ENCODE data around the gene INMT. TPM values are rescaled to one million over a fixed set of nuclear protein-coding genes. Genes with fewer than 3 reads are reported as not detected.

Gene INMT
- total and polyA plus RNA-seq, 2 experiments from 2014 or later, result 0.09 TPM; not detected in 1

GRCh38 chr7:30761214-30762156 is 9.6 kb downstream of the INMT start:
- no peaks in the 10 kb centered on the region for H3K9me2 ChIP-seq (ENCODE audit: insufficient read depth)
- DNase-seq, result no peak
- 62% methylated on average over 13 of the region's 13 CpGs for WGBS, 2 experiments (ENCODE audit: low coverage in 1 of 2, low lambda C conversion rate in 2 of 2, missing lambda C conversion rate in 2 of 2)
- H3K4me2 ChIP-seq (ENCODE audit: unreplicated experiment), result no peak overlapping the region
- H4K20me1 ChIP-seq (ENCODE audit: insufficient read depth), result no peaks in the 10 kb centered on the region
- H2AFZ ChIP-seq, result no peak overlapping the region
- no peaks in the 10 kb centered on the region for H3K9me3 ChIP-seq (ENCODE audit: low read depth)
- H3K9ac ChIP-seq, result no peak overlapping the region
- in situ Hi-C loops (cut with MboI), result no loop called here
- H3K27me3 ChIP-seq (replicated peaks; ENCODE audit: insufficient read depth), result no peaks in the 10 kb centered on the region; the same call in 1 of the 2 replicates
- no peak overlapping the region for H3K4me3 ChIP-seq
- no peaks in the 10 kb centered on the region for H3K4me1 ChIP-seq (ENCODE audit: insufficient read depth)
- no peak for TF ChIP-seq EZH2phosphoT487 (IDR thresholded peaks at IDR 0.05; ENCODE audit: insufficient read depth, low read depth)
- TF ChIP-seq EZH2 (IDR thresholded peaks at IDR 0.05; ENCODE audit: insufficient read depth, poor library complexity, severe bottlenecking), result no peak
- 0 out of 2 replicates have a peak, but pooled peaks cover 6% of the 10 kb centered on the region for H3F3A ChIP-seq (ENCODE audit: insufficient read depth)
- H3K36me3 ChIP-seq (ENCODE audit: low read depth), result no peaks in the 10 kb centered on the region
- no peak overlapping the region for H3K27ac ChIP-seq
- H3K79me2 ChIP-seq (ENCODE audit: insufficient read depth), result no peaks in the 10 kb centered on the region

GRCh38 chr7:30764030-30764975 is 12.4 kb downstream of the INMT start:
- no peaks in the 10 kb centered on the region for H3K4me1 ChIP-seq (ENCODE audit: insufficient read depth)
- H3K36me3 ChIP-seq (ENCODE audit: low read depth), result no peaks in the 10 kb centered on the region
- H3K9me2 ChIP-seq (ENCODE audit: insufficient read depth), result no peaks in the 10 kb centered on the region
- WGBS, 2 experiments (ENCODE audit: low coverage in 1 of 2, low lambda C conversion rate in 2 of 2, missing lambda C conversion rate in 2 of 2), result 28 to 40% methylated on average over 6 of the region's 6 CpGs
- H3K9ac ChIP-seq, result no peak overlapping the region
- no peak overlapping the region for H3K4me3 ChIP-seq
- no peaks in the 10 kb centered on the region for H3K9me3 ChIP-seq (ENCODE audit: low read depth)
- DNase-seq, result peak; percentile 37
- H3K79me2 ChIP-seq (ENCODE audit: insufficient read depth), result no peaks in the 10 kb centered on the region
- H3K27ac ChIP-seq, result no peak overlapping the region
- H3F3A ChIP-seq (ENCODE audit: insufficient read depth), result 0 out of 2 replicates have a peak, but pooled peaks cover 6% of the 10 kb centered on the region
- H2AFZ ChIP-seq, result no peak overlapping the region
- TF ChIP-seq EZH2 (IDR thresholded peaks at IDR 0.05; ENCODE audit: insufficient read depth, poor library complexity, severe bottlenecking), result no peak
- TF ChIP-seq EZH2phosphoT487 (IDR thresholded peaks at IDR 0.05; ENCODE audit: insufficient read depth, low read depth), result no peak
- H3K27me3 ChIP-seq (replicated peaks; ENCODE audit: insufficient read depth), result no peaks in the 10 kb centered on the region; the same call in 1 of the 2 replicates
- no peak overlapping the region for H3K4me2 ChIP-seq (ENCODE audit: unreplicated experiment)
- no peaks in the 10 kb centered on the region for H4K20me1 ChIP-seq (ENCODE audit: insufficient read depth)
- in situ Hi-C loops (cut with MboI), result no loop called here

GRCh38 chr7:30765408-30765807 is 13.5 kb downstream of the INMT start:
- no peak overlapping the region for H3K4me3 ChIP-seq
- no peaks in the 10 kb centered on the region for H3K9me3 ChIP-seq (ENCODE audit: low read depth)
- no peak for TF ChIP-seq EZH2 (IDR thresholded peaks at IDR 0.05; ENCODE audit: insufficient read depth, poor library complexity, severe bottlenecking)
- no peak for TF ChIP-seq EZH2phosphoT487 (IDR thresholded peaks at IDR 0.05; ENCODE audit: insufficient read depth, low read depth)
- H3K4me2 ChIP-seq (ENCODE audit: unreplicated experiment), result no peak overlapping the region
- WGBS, 2 experiments (ENCODE audit: low coverage in 1 of 2, low lambda C conversion rate in 2 of 2, missing lambda C conversion rate in 2 of 2), result 70 to 75% methylated on average over 2 of the region's 2 CpGs
- in situ Hi-C loops (cut with MboI), result no loop called here
- no peaks in the 10 kb centered on the region for H3K36me3 ChIP-seq (ENCODE audit: low read depth)
- no peaks in the 10 kb centered on the region for H3K79me2 ChIP-seq (ENCODE audit: insufficient read depth)
- no peak for DNase-seq
- H3F3A ChIP-seq (ENCODE audit: insufficient read depth), result peaks cover 10% of the 10 kb centered on the region; the same call in 1 of the 2 replicates
- H3K9ac ChIP-seq, result no peak overlapping the region
- no peak overlapping the region for H2AFZ ChIP-seq
- H3K27ac ChIP-seq, result no peak overlapping the region
- H3K9me2 ChIP-seq (ENCODE audit: insufficient read depth), result no peaks in the 10 kb centered on the region
- no peaks in the 10 kb centered on the region for H3K27me3 ChIP-seq (replicated peaks; ENCODE audit: insufficient read depth)
- no peaks in the 10 kb centered on the region for H4K20me1 ChIP-seq (ENCODE audit: insufficient read depth)
- H3K4me1 ChIP-seq (ENCODE audit: insufficient read depth), result no peaks in the 10 kb centered on the region

GRCh38 chr7:30770845-30771173 is 18.9 kb downstream of the INMT start:
- H3K36me3 ChIP-seq (ENCODE audit: low read depth), result no peaks in the 10 kb centered on the region
- H3K27ac ChIP-seq, result no peak overlapping the region
- peak overlapping the region; percentile 82 for H3K9ac ChIP-seq
- no peaks in the 10 kb centered on the region for H3K9me3 ChIP-seq (ENCODE audit: low read depth)
- no peak for DNase-seq
- H3K79me2 ChIP-seq (ENCODE audit: insufficient read depth), result peaks cover 10% of the 10 kb centered on the region; the same call in 1 of the 2 replicates
- H3K4me2 ChIP-seq (ENCODE audit: unreplicated experiment), result peak overlapping the region; percentile 90
- no peaks in the 10 kb centered on the region for H3K4me1 ChIP-seq (ENCODE audit: insufficient read depth)
- in situ Hi-C loops (cut with MboI), result no loop called here
- no peaks in the 10 kb centered on the region for H3K9me2 ChIP-seq (ENCODE audit: insufficient read depth)
- peaks cover 8% of the 10 kb centered on the region; the same call in 1 of the 2 replicates for H3F3A ChIP-seq (ENCODE audit: insufficient read depth)
- no peaks in the 10 kb centered on the region for H4K20me1 ChIP-seq (ENCODE audit: insufficient read depth)
- TF ChIP-seq EZH2 (IDR thresholded peaks at IDR 0.05; ENCODE audit: insufficient read depth, poor library complexity, severe bottlenecking) (no peak), EZH2phosphoT487 (IDR thresholded peaks at IDR 0.05; ENCODE audit: insufficient read depth, low read depth) (no peak)
- no peaks in the 10 kb centered on the region for H3K27me3 ChIP-seq (replicated peaks; ENCODE audit: insufficient read depth)
- WGBS, 2 experiments (ENCODE audit: low coverage in 1 of 2, low lambda C conversion rate in 2 of 2, missing lambda C conversion rate in 2 of 2), result 62 to 67% methylated on average over 9 of the region's 9 CpGs
- H2AFZ ChIP-seq, result peak overlapping the region; percentile 92
- H3K4me3 ChIP-seq, result peak overlapping the region; percentile 93

Measured in GM23248 (cell line).